ENCODE data around the gene TRAPPC14.

- TF ChIP-seq, protein P1, sequence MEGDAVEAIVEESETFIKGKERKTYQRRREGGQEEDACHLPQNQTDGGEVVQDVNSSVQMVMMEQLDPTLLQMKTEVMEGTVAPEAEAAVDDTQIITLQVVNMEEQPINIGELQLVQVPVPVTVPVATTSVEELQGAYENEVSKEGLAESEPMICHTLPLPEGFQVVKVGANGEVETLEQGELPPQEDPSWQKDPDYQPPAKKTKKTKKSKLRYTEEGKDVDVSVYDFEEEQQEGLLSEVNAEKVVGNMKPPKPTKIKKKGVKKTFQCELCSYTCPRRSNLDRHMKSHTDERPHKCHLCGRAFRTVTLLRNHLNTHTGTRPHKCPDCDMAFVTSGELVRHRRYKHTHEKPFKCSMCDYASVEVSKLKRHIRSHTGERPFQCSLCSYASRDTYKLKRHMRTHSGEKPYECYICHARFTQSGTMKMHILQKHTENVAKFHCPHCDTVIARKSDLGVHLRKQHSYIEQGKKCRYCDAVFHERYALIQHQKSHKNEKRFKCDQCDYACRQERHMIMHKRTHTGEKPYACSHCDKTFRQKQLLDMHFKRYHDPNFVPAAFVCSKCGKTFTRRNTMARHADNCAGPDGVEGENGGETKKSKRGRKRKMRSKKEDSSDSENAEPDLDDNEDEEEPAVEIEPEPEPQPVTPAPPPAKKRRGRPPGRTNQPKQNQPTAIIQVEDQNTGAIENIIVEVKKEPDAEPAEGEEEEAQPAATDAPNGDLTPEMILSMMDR (IDR thresholded peaks at IDR 0.05): no peak
- no peak for TF ChIP-seq FOXM1 (IDR thresholded peaks at IDR 0.05; ENCODE audit: low read depth)
These were observed 17.8 kb upstream of the TRAPPC14 start for GRCh38 chr7:100176096-100177044.
